Heart right ventricle (tissue), 16 donors: ENCODE results near the gene ADAMTS12. TPM values are rescaled to one million over a fixed set of nuclear protein-coding genes. Genes with fewer than 3 reads are reported as not detected.

ENCODE experiments used
- ATAC-seq, 8 donors: fragments of 200-7000 bp; cut with Tn5 transposase; one replicate each; pipeline ENCODE4 v1.9.1; 2020; ENCODE audit warnings: mild to moderate bottlenecking in 8 of 8, moderate library complexity in 8 of 8, moderate number of reproducible peaks in 1 of 8
- DNase-seq, 2 donors: peaks; one replicate each; pipeline ENCODE4 v3.0.0-alpha.2; 2020
- H3K27ac ChIP-seq, 10 donors: fragments of 200-600 bp; sonication (generic) in 2 of 10; one replicate each; pipeline versions ENCODE4 v1.5.0 to v1.8.0; 2020 to 2022; ENCODE audit warnings: mild to moderate bottlenecking in 3 of 10
- H3K27me3 ChIP-seq, 7 donors: fragments of 200-600 bp; one replicate each; pipeline ENCODE4 v1.8.0; 2021 to 2022; ENCODE audit warnings: mild to moderate bottlenecking in 2 of 7
- H3K36me3 ChIP-seq, 9 donors: fragments of 200-600 bp; sonication (generic) in 1 of 9; one replicate each; pipeline versions ENCODE4 v1.5.0 to v1.8.0; 2020 to 2022; ENCODE audit warnings: mild to moderate bottlenecking in 2 of 9
- H3K4me1 ChIP-seq, 9 donors: fragments of 200-600 bp; sonication (generic) in 1 of 9; one replicate each; pipeline versions ENCODE4 v1.5.0 to v1.8.0; 2020 to 2022; ENCODE audit warnings: mild to moderate bottlenecking in 4 of 9
- H3K4me3 ChIP-seq, 10 donors: fragments of 200-600 bp; sonication (generic) in 2 of 10; one replicate each; pipeline versions ENCODE4 v1.5.0 to v1.8.0; 2020 to 2022; ENCODE audit warnings: mild to moderate bottlenecking in 7 of 10, moderate library complexity in 2 of 10
- H3K9me3 ChIP-seq, 11 donors: fragments of 200-600 bp in 10 of 11; sonication (generic) in 2 of 11; one replicate each; pipeline versions ENCODE4 v1.5.0 to v1.8.0; 2013 to 2022; ENCODE audit warnings: mild to moderate bottlenecking in 2 of 11, control low read depth in 1 of 11, moderate library complexity in 1 of 11
- CTCF ChIP-seq, 9 donors: fragments of 200-600 bp; sonication (generic) in 2 of 9; IDR thresholded peaks; one replicate each; pipeline versions ENCODE4 v1.5.0 to v1.8.0; 2021 to 2022; ENCODE audit warnings: antibody characterized with exemption in 9 of 9, mild to moderate bottlenecking in 5 of 9, moderate library complexity in 1 of 9
- WGBS, 2 donors: extraction: QIAGEN DNeasy Blood & Tissue Kit; methylation state at CpG; one replicate each; pipeline ENCODE4 v1.1.7; 2013; ENCODE audit warnings: inconsistent platforms in 1 of 2; 5-methylcytosine and 5-hydroxymethylcytosine counted together
- intact Hi-C, 10 donors: fragments of 100-400 bp; cut with DNase I; formaldehyde crosslinking; loops; one replicate each; pipeline versions ENCODE4 v1.11.1 to v1.14.2; 2022
- polyA plus RNA-seq, 2 donors: library from polyadenylated mRNA; stranded (reverse); fragments of 200-250 nt; gene quantifications; one replicate each; pipeline ENCODE4 v1.2.3, GENCODE V29; 2013
- total RNA-seq, 10 donors: library from RNA; stranded (reverse); fragmentation: NEBNext Ultra II Directional in 3 of 10; extraction: Animal tissue kit (Norgen Biotek cat#: 25700) in 3 of 10; gene quantifications; one replicate each; pipeline versions ENCODE4 v1.2.1 to v1.2.4, GENCODE V29; 2021 to 2023
- donor health status: Arrhythmogenic right ventricular cardiomyopathy.
- donor health status: ischemic (EF 13 %, LVEDD 7.1; RV severe dilation, severe dysfunction).
- donor health status: healthy with polysubstance abuse.
- donor health status: DM: no; HTN: yes; CAD: no.
- donor health status: DM: no; HTN: no; CAD: no.
- donor health status: ischemic (EF 25% LVEDD 6.9; RV normal size, moderate dysfunction).
- donor health status: ischemic (EF 25% LVEDD 5.7; RV mildly dilated, moderate dysfunction).
- donor health status: healthy.
- donor health status: DM: yes; HTN: yes; CAD: no.
- donor health status: Ischemic cardiomyopathy.
- donor health status: ischemic (EF 35%, LVEDD 5.7; RV mildly dilated, moderate dysfunction).
- donor health status: nonischemic (EF 11% LVEDD 7.7; RV severe dilation, severe dysfunction).
- donor health status: DM: yes; HTN: yes; CAD: no.
- donor health status: PGD.
- donor health status: ischemic (EF 29% LVEDD 5.4; RV normal size, mild dysfunction).
- donor health status: nonischemic (EF 23%, LVEDD 6.1; RV moderate dilation, normal function).

ADAMTS12 gene
- total and polyA plus RNA-seq, 12 donors, result 0.37 to 3.7 (median 1.3) TPM

DNA sequence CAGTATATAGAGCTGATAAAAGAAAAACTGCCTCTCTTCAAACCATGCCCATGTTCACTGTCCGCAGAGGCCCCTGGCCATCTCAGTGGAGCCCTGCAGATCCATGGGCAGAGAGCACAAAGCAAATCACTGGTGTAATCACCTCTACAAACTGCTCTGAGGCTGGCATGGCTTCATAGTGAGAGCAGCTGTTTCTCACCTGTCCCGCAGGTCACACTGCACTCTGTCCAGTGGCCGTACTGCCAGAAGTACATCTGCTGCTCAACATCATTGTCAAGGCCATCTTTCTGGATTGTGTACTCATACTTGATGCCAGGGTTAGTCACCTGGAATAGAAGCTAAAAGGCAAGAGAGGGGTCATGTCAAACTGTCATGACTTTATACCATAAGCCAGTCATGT lies 277.8 kb downstream of the ADAMTS12 start:
- intact Hi-C loops, result no loop called here
- H3K27me3 ChIP-seq, result peaks cover 0 to 3% (median 0%) of the 10 kb centered on the region in 7 donors
- H3K27ac ChIP-seq, result no peak overlapping the region
- H3K4me3 ChIP-seq, result no peak overlapping the region
- no peaks in the 10 kb centered on the region for H3K4me1 ChIP-seq
- DNase-seq (no peak), ATAC-seq (no peak)
- H3K36me3 ChIP-seq, result peaks cover 0 to 9% (median 0%) of the 10 kb centered on the region in 9 donors
- WGBS, 2 donors, result 96% methylated on average over 3 of the region's 3 CpGs
- H3K9me3 ChIP-seq, result no peaks in the 10 kb centered on the region
- TF ChIP-seq CTCF (IDR thresholded peaks at IDR 0.05), result no peak

DNA sequence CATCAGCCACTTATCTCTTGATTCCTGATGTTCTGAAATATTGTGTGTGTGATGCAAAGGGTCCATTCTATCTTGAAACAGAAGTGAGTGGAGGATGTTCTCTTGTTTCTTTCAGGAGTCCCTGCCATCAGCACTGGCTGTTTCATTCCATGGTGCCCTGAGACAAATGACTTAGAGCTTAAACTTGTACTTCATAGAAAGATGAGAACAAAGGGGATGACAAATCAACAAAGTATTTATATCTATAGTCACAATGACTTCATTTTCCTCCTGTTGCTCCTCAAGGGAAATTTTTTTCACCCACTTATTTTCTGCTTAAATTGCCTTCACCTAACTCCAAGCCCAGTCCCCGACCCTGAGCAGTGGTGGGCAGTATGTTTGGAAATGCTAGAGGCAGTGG lies 279.4 kb downstream of the ADAMTS12 start:
- ATAC-seq, result no peak
- no peaks in the 10 kb centered on the region for H3K9me3 ChIP-seq
- H3K36me3 ChIP-seq, result peaks cover 0 to 9% (median 0%) of the 10 kb centered on the region in 9 donors
- no peak for TF ChIP-seq CTCF (IDR thresholded peaks at IDR 0.05)
- no peak overlapping the region for H3K4me3 ChIP-seq
- no peak for DNase-seq
- H3K27ac ChIP-seq, result no peak overlapping the region
- intact Hi-C loops, result no loop called here
- H3K4me1 ChIP-seq, result peaks cover 0 to 7% (median 0%) of the 10 kb centered on the region in 9 donors
- WGBS, 2 donors, result 81 to 89% methylated on average over 1 of the region's 1 CpG
- peaks cover 0 to 3% (median 0%) of the 10 kb centered on the region in 7 donors for H3K27me3 ChIP-seq

DNA sequence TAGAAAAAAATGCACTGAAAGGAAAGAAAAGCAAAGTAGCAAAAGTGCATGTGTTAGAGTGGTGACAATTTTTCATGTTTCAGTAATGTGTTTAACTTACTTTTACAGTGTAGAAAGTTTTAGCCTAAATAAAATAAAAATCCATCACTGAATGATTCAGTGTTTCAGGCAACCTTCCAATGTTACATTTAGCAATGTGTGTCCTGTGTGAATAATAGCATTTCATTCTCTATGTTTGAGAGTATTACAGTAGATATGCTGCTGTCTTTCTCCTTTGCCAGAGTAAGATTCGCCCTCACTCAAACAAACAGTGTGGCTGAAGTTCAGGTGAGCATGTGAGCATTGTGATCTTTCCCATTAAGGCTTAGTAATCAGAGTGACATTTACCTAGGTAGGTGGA lies 279.9 kb downstream of the ADAMTS12 start:
- ATAC-seq (no peak), DNase-seq (no peak)
- peaks cover 0 to 3% (median 0%) of the 10 kb centered on the region in 7 donors for H3K27me3 ChIP-seq
- TF ChIP-seq CTCF (IDR thresholded peaks at IDR 0.05), result no peak
- no peaks in the 10 kb centered on the region for H3K9me3 ChIP-seq
- peaks cover 0 to 7% (median 0%) of the 10 kb centered on the region in 9 donors for H3K4me1 ChIP-seq
- H3K27ac ChIP-seq, result no peak overlapping the region
- 77 to 81% methylated on average over 1 of the region's 1 CpG for WGBS, 2 donors
- intact Hi-C loops, result no loop called here
- peaks cover 0 to 9% (median 0%) of the 10 kb centered on the region in 9 donors for H3K36me3 ChIP-seq
- no peak overlapping the region for H3K4me3 ChIP-seq

GRCh38 chr5:33608344-33609041 lies 283.3 kb downstream of the ADAMTS12 start:
- WGBS, 2 donors, result 50 to 54% methylated on average over 8 of the region's 8 CpGs
- peaks cover 0 to 3% (median 0%) of the 10 kb centered on the region in 7 donors for H3K27me3 ChIP-seq
- ATAC-seq (peak in 2 of 8 donors; percentile 22 to 31), DNase-seq (no peak)
- no peak overlapping the region for H3K4me3 ChIP-seq
- H3K4me1 ChIP-seq, result peaks cover 0 to 7% (median 0%) of the 10 kb centered on the region in 9 donors
- H3K27ac ChIP-seq, result no peak overlapping the region
- no peaks in the 10 kb centered on the region for H3K9me3 ChIP-seq
- peaks cover 0 to 8% (median 0%) of the 10 kb centered on the region in 9 donors for H3K36me3 ChIP-seq
- intact Hi-C loops, result no loop called here
- TF ChIP-seq CTCF (IDR thresholded peaks at IDR 0.05), result no peak
